H1 (cell line): ENCODE data around the gene SEMA3F. TPM values are rescaled to one million over a fixed set of nuclear protein-coding genes. Genes with fewer than 3 reads are reported as not detected.

Experiments
- ASH2L ChIP-seq: fragments of 200-600, 300-600 bp; sonication (generic); IDR thresholded peaks from one replicate; pipeline ENCODE4 v1.7.1; 2017; ENCODE audit warnings: low read length
- BACH1 ChIP-seq: IDR thresholded peaks from 2 replicates; pipeline ENCODE4 v1.6.1; 2012; ENCODE audit warnings: low read length, improper control_type of control experiment
- GABPA ChIP-seq: IDR thresholded peaks from 2 replicates; pipeline ENCODE4 v1.6.1; 2011; ENCODE audit warnings: mild to moderate bottlenecking, low read length, moderate library complexity, borderline replicate concordance; ENCODE audit not compliant: insufficient read depth
- JUN ChIP-seq: IDR thresholded peaks from 2 replicates; pipeline ENCODE4 v1.6.1; 2011; ENCODE audit warnings: low read depth, mild to moderate bottlenecking, improper control_type of control experiment, low read length
- SIN3A ChIP-seq, 2 experiments: IDR thresholded peaks in 1 of 2; conservative IDR thresholded peaks in 1 of 2; 2 replicates each; pipeline ENCODE4 v1.6.1; 2011 to 2012; ENCODE audit warnings: low read length in 2 of 2, improper control_type of control experiment in 1 of 2, low read depth in 1 of 2, mild to moderate bottlenecking in 1 of 2
- SRF ChIP-seq: IDR thresholded peaks from 2 replicates; pipeline ENCODE4 v1.6.1; 2011; ENCODE audit warnings: mild to moderate bottlenecking, low read depth, low read length, moderate library complexity
- polyA plus RNA-seq, 7 experiments: library from polyadenylated mRNA; depleted of rRNA in 3 of 7; stranded (reverse) in 5 of 7; unstranded in 2 of 7; fragments of >200 nt in 5 of 7; fragments of 200-250 nt in 2 of 7; gene quantifications; 1 replicate in 5 of 7; 2 replicates in 1 of 7; 4 replicates in 1 of 7; pipeline versions ENCODE4 v1.2.1 to v1.2.3, GENCODE V29; 2011 to 2013; ENCODE audit warnings: missing spikeins in 2 of 7, mixed read lengths in 2 of 7
- total RNA-seq: library from RNA; stranded (reverse); fragmentation: NEBNext Ultra II Directional; extraction: Animal tissue kit (Norgen Biotek cat#: 25700); gene quantifications from 2 replicates; pipeline ENCODE4 v1.2.1, GENCODE V29; 2021
- TF ChIP-seq, protein P1 (sequence below): IDR thresholded peaks from 2 replicates; pipeline ENCODE4 v1.6.1; 2012; ENCODE audit warnings: inconsistent platforms

The SEMA3F gene
- total and polyA plus RNA-seq, 2 of the 8 experiments (the other 6 are each of a cell fraction or from before 2014, with no cell fraction given), result 20.3 to 37.0 TPM

DNA sequence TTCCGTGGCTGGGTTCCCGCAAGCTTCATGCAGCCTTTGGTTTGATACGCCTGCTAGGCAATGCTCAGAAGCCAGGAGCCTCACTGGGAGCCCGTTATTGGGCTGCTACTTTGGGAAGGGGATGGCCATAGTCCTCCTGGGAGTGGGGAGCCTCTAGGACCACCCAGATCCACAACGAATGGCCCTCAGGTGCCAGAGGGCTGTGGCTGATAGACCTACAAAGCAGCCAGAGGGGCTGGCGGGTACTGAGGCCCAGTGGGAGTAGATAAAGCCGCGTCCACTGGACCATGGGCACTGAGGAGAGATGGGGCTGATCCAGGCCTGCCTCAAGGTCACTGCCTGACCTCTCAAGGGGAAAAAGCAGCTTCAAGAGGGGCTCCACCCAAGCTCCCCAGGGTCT, 37.0 kb downstream of the SEMA3F start (continued):
- TF ChIP-seq SIN3A (conservative IDR thresholded peaks at IDR 0.05 in 1 of 2, IDR thresholded peaks at IDR 0.05 in 1 of 2; ENCODE audit: low read depth in 1 of 2, low read length in 2 of 2), result no peak
- TF ChIP-seq GABPA, result no peak
- TF ChIP-seq BACH1, result no peak
- TF ChIP-seq, protein P1, sequence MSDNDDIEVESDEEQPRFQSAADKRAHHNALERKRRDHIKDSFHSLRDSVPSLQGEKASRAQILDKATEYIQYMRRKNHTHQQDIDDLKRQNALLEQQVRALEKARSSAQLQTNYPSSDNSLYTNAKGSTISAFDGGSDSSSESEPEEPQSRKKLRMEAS, result no peak
- no peak for TF ChIP-seq SRF
- no peak for TF ChIP-seq ASH2L
- no peak for TF ChIP-seq JUN
